HEK293 (cell line): ENCODE measurements around the gene BTBD16.

Source experiments
- HOXC10 ChIP-seq: sonication (generic); formaldehyde crosslinking; IDR thresholded peaks from 2 replicates; pipeline ENCODE4 v1.8.1; 2023; ENCODE audit warnings: mild to moderate bottlenecking, missing genetic modification reagents
- MZF1 ChIP-seq: fragments of 450-650 bp; formaldehyde crosslinking; IDR thresholded peaks from 2 replicates; pipeline ENCODE4 v1.5.1; 2017; ENCODE audit warnings: missing biosample characterization, missing genetic modification characterization, borderline replicate concordance
- ZBTB7A ChIP-seq: fragments of 450-650 bp; formaldehyde crosslinking; IDR thresholded peaks from 2 replicates; pipeline ENCODE4 v1.5.1; 2016; ENCODE audit warnings: low read depth, missing biosample characterization, missing genetic modification characterization
- ZFP3 ChIP-seq: fragments of 450-650 bp; formaldehyde crosslinking; IDR thresholded peaks from 2 replicates; pipeline ENCODE4 v1.5.1; 2016; ENCODE audit warnings: low read depth, missing biosample characterization, missing genetic modification characterization
- ZNF16 ChIP-seq: fragments of 450-650 bp; formaldehyde crosslinking; IDR thresholded peaks from 2 replicates; pipeline ENCODE4 v1.5.1; 2016; ENCODE audit warnings: low read depth, missing biosample characterization, missing genetic modification characterization
- ZNF169 ChIP-seq: fragments of 450-650 bp; formaldehyde crosslinking; IDR thresholded peaks from 2 replicates; pipeline ENCODE4 v1.5.1; 2016; ENCODE audit warnings: missing biosample characterization, missing genetic modification characterization
- ZNF174 ChIP-seq: fragments of 450-650 bp; formaldehyde crosslinking; IDR thresholded peaks from 2 replicates; pipeline ENCODE4 v1.5.0; 2017; ENCODE audit warnings: missing biosample characterization, mild to moderate bottlenecking, missing genetic modification characterization
- ZNF274 ChIP-seq, 2 experiments: fragments of 200-500 bp in 1 of 2; fragments of 450-650 bp in 1 of 2; sonication (Bioruptor generic) in 1 of 2; formaldehyde crosslinking in 1 of 2; IDR thresholded peaks; 2 replicates each; pipeline versions ENCODE4 v1.5.1 to v1.6.1; 2014 to 2016; ENCODE audit warnings: borderline replicate concordance in 1 of 2, inconsistent platforms in 1 of 2, low read length in 1 of 2, missing biosample characterization in 1 of 2, missing genetic modification characterization in 1 of 2
- ZNF654 ChIP-seq: fragments of 450-650 bp; formaldehyde crosslinking; IDR thresholded peaks from 2 replicates; pipeline ENCODE4 v1.5.1; 2016; ENCODE audit warnings: low read depth, missing biosample characterization, missing genetic modification characterization
- TF ChIP-seq, protein P1 (sequence below): fragments of 450-650 bp; formaldehyde crosslinking; IDR thresholded peaks from 2 replicates; pipeline ENCODE4 v1.5.1; 2016; ENCODE audit warnings: missing biosample characterization, missing genetic modification characterization
- TF ChIP-seq, protein P2 (sequence below): fragments of 450-650 bp; formaldehyde crosslinking; IDR thresholded peaks from 2 replicates; pipeline ENCODE4 v1.5.1; 2016; ENCODE audit warnings: missing biosample characterization, missing genetic modification characterization, borderline replicate concordance
- TF ChIP-seq, protein P3 (sequence below): fragments of 450-650 bp; formaldehyde crosslinking; IDR thresholded peaks from 2 replicates; pipeline ENCODE4; 2016; ENCODE audit warnings: missing biosample characterization, missing genetic modification characterization

GRCh38 chr10:122338609-122339441, 67.7 kb downstream of the BTBD16 start:
- TF ChIP-seq ZNF274 (IDR thresholded peaks at IDR 0.05; ENCODE audit: low read length), result no peak
- no peak for TF ChIP-seq ZNF274 (tag by site-specific recombination; IDR thresholded peaks at IDR 0.05; ENCODE audit: borderline replicate concordance)
- TF ChIP-seq ZNF654, result no peak
- TF ChIP-seq, protein P1, sequence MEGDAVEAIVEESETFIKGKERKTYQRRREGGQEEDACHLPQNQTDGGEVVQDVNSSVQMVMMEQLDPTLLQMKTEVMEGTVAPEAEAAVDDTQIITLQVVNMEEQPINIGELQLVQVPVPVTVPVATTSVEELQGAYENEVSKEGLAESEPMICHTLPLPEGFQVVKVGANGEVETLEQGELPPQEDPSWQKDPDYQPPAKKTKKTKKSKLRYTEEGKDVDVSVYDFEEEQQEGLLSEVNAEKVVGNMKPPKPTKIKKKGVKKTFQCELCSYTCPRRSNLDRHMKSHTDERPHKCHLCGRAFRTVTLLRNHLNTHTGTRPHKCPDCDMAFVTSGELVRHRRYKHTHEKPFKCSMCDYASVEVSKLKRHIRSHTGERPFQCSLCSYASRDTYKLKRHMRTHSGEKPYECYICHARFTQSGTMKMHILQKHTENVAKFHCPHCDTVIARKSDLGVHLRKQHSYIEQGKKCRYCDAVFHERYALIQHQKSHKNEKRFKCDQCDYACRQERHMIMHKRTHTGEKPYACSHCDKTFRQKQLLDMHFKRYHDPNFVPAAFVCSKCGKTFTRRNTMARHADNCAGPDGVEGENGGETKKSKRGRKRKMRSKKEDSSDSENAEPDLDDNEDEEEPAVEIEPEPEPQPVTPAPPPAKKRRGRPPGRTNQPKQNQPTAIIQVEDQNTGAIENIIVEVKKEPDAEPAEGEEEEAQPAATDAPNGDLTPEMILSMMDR, result no peak
- TF ChIP-seq, protein P2, sequence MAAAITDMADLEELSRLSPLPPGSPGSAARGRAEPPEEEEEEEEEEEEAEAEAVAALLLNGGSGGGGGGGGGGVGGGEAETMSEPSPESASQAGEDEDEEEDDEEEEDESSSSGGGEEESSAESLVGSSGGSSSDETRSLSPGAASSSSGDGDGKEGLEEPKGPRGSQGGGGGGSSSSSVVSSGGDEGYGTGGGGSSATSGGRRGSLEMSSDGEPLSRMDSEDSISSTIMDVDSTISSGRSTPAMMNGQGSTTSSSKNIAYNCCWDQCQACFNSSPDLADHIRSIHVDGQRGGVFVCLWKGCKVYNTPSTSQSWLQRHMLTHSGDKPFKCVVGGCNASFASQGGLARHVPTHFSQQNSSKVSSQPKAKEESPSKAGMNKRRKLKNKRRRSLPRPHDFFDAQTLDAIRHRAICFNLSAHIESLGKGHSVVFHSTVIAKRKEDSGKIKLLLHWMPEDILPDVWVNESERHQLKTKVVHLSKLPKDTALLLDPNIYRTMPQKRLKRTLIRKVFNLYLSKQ, result no peak
- no peak for TF ChIP-seq HOXC10
- TF ChIP-seq ZNF169 (tag by site-specific recombination), result no peak
- TF ChIP-seq, protein P3, sequence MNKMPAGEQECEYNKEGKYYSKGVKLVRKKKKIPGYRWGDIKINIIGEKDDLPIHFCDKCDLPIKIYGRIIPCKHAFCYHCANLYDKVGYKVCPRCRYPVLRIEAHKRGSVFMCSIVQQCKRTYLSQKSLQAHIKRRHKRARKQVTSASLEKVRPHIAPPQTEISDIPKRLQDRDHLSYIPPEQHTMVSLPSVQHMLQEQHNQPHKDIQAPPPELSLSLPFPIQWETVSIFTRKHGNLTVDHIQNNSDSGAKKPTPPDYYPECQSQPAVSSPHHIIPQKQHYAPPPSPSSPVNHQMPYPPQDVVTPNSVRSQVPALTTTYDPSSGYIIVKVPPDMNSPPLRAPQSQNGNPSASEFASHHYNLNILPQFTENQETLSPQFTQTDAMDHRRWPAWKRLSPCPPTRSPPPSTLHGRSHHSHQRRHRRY (tag by site-specific recombination), result no peak
- no peak for TF ChIP-seq ZNF174
- no peak for TF ChIP-seq ZBTB7A (tag by site-specific recombination)
- TF ChIP-seq MZF1 (tag by site-specific recombination), result no peak
- no peak for TF ChIP-seq ZFP3
- no peak for TF ChIP-seq ZNF16 (tag by site-specific recombination)
